B cell (primary cell): ENCODE measurements around the gene KIF26B.

Source experiments
- EZH2 ChIP-seq: IDR thresholded peaks from 2 replicates; pipeline ENCODE4 v1.6.1; 2012; ENCODE audit warnings: borderline replicate concordance, low read depth, mild to moderate bottlenecking, moderate library complexity, low read length; ENCODE audit not compliant: insufficient read depth, poor library complexity, severe bottlenecking
- TF ChIP-seq, protein P1 (sequence below): fragments of 200-600 bp; IDR thresholded peaks from one replicate; pipeline ENCODE4 v1.8.0; 2022; ENCODE audit warnings: antibody characterized with exemption, mild to moderate bottlenecking

DNA sequence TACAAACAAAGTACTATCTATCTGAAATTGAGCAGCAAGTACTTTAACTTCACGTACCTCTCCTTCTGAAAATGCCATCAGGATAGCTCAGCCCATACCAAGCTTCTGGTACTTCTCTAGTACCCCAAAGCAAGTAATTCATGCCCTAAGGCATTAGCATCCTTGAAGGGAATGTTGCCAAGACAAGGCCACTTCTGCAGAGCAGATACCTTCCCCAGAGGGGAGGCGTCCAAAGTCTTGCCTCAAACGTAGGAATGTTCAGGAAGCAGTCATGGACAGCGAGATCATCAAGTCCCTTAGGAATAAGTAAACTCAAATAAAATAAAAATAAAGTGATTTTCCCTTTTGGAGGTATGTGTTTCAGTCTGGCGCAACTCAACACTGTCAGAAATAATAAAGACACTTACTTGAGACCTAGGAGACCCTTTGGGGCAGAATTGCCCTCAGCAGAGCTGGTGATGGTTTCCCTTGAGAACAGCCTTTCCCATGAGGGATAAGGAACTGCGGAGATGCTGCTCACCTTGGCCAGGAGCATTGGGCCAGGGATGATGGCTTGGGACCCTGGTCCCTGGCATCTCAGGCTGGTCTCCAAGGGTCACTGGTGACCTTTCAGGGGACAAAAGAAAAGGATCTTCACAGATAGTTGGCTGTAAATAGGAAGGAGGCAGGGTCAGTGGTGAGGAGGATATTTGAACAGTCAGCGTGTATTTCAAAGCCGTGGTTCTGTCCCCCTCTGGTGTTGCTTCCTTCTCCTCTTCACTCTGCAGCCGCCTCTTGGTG, 522.9 kb downstream of the KIF26B start:
- TF ChIP-seq, protein P1, sequence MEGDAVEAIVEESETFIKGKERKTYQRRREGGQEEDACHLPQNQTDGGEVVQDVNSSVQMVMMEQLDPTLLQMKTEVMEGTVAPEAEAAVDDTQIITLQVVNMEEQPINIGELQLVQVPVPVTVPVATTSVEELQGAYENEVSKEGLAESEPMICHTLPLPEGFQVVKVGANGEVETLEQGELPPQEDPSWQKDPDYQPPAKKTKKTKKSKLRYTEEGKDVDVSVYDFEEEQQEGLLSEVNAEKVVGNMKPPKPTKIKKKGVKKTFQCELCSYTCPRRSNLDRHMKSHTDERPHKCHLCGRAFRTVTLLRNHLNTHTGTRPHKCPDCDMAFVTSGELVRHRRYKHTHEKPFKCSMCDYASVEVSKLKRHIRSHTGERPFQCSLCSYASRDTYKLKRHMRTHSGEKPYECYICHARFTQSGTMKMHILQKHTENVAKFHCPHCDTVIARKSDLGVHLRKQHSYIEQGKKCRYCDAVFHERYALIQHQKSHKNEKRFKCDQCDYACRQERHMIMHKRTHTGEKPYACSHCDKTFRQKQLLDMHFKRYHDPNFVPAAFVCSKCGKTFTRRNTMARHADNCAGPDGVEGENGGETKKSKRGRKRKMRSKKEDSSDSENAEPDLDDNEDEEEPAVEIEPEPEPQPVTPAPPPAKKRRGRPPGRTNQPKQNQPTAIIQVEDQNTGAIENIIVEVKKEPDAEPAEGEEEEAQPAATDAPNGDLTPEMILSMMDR = no peak
- TF ChIP-seq EZH2 = no peak
